K562 (cell line): ENCODE measurements around the gene PAFAH1B1. TPM values are rescaled to one million over a fixed set of nuclear protein-coding genes. Genes with fewer than 3 reads are reported as not detected.

Source experiments
- ARNT ChIP-seq, 2 experiments: fragments of 450-650 bp; IDR thresholded peaks; 2 replicates each; pipeline ENCODE4 v1.6.1; 2016; ENCODE audit warnings: mild to moderate bottlenecking in 1 of 2
- CAMTA2 ChIP-seq: fragments of 250-450 bp; sonication (Bioruptor Pico); conservative IDR thresholded peaks from 2 replicates; pipeline ENCODE4 v1.5.1; 2022
- CHD2 ChIP-seq: IDR thresholded peaks from 2 replicates; pipeline ENCODE4 v1.6.1; 2011; ENCODE audit warnings: low read depth, low read length
- ETV5 ChIP-seq: sonication (generic); formaldehyde crosslinking; IDR thresholded peaks from 2 replicates; pipeline ENCODE4 v1.4.0; 2020; ENCODE audit warnings: low read depth, mild to moderate bottlenecking, missing genetic modification reagents
- HIVEP1 ChIP-seq: fragments of 250-450 bp; sonication (Bioruptor Pico); IDR thresholded peaks from 2 replicates; pipeline ENCODE4 v1.4.0; 2020; ENCODE audit warnings: mild to moderate bottlenecking
- HMBOX1 ChIP-seq: sonication (generic); IDR thresholded peaks from 2 replicates; pipeline ENCODE4 v1.6.1; 2016
- JUNB ChIP-seq: fragments of 450-650 bp; formaldehyde crosslinking; conservative IDR thresholded peaks from 2 replicates; pipeline ENCODE4 v1.4.0; 2020; ENCODE audit warnings: mild to moderate bottlenecking
- LARP7 ChIP-seq: fragments of 450-650 bp; IDR thresholded peaks from 2 replicates; pipeline ENCODE4 v1.6.1; 2016
- NFXL1 ChIP-seq: fragments of 450-650 bp; formaldehyde crosslinking; IDR thresholded peaks from 2 replicates; pipeline ENCODE4 v1.4.0; 2021; ENCODE audit warnings: mild to moderate bottlenecking
- PHB2 ChIP-seq: fragments of 450-650 bp; IDR thresholded peaks from 2 replicates; pipeline ENCODE4 v1.6.1; 2017; ENCODE audit warnings: low read depth
- POLR2AphosphoS2 ChIP-seq: IDR thresholded peaks from 2 replicates; pipeline ENCODE4 v1.6.1; 2012; ENCODE audit warnings: low read length, improper control_type of control experiment
- SIX5 ChIP-seq, 2 experiments: IDR thresholded peaks; 2 replicates each; pipeline ENCODE4 v1.6.1; 2011; ENCODE audit warnings: low read length in 2 of 2, borderline replicate concordance in 1 of 2, low read depth in 1 of 2, mild to moderate bottlenecking in 1 of 2, moderate library complexity in 1 of 2; ENCODE audit not compliant: insufficient read depth in 1 of 2
- SRSF1 ChIP-seq: fragments of 200-400 bp; formaldehyde crosslinking; IDR thresholded peaks from 2 replicates; pipeline ENCODE4 v1.6.1; 2017; ENCODE audit warnings: mild to moderate bottlenecking, low read depth, low read length, moderate library complexity
- TSHZ1 ChIP-seq: fragments of 250-450 bp; sonication (Bioruptor Pico); IDR thresholded peaks from 2 replicates; pipeline ENCODE4 v1.4.0; 2020; ENCODE audit warnings: mild to moderate bottlenecking, moderate library complexity
- ZBTB1 ChIP-seq: sonication (generic); formaldehyde crosslinking; IDR thresholded peaks from 2 replicates; pipeline ENCODE4 v1.8.1; 2023; ENCODE audit warnings: missing genetic modification reagents, low read depth, mild to moderate bottlenecking, borderline replicate concordance
- ZBTB7A ChIP-seq: IDR thresholded peaks from 2 replicates; pipeline ENCODE4 v1.6.1; 2011; ENCODE audit warnings: low read depth, mild to moderate bottlenecking, low read length, moderate library complexity, borderline replicate concordance; ENCODE audit not compliant: control insufficient read depth
- ZKSCAN8 ChIP-seq: fragments of 200-800 bp; sonication (Bioruptor generic); IDR thresholded peaks from 2 replicates; pipeline ENCODE4 v1.6.1; 2016; ENCODE audit warnings: missing genetic modification characterization, missing compliant biosample characterization
- ZNF253 ChIP-seq: fragments of 250-450 bp; sonication (Bioruptor Pico); conservative IDR thresholded peaks from 2 replicates; pipeline ENCODE4 v1.6.1; 2021; ENCODE audit warnings: mild to moderate bottlenecking
- ZNF655 ChIP-seq: fragments of 250-450 bp; sonication (Bioruptor Pico); IDR thresholded peaks from 2 replicates; pipeline ENCODE4 v1.5.0; 2021
- polyA plus RNA-seq, 8 experiments: library from polyadenylated mRNA; depleted of rRNA in 4 of 8; stranded (reverse) in 5 of 8; unstranded in 3 of 8; fragments of >200 nt; fragmentation: Nextera tagmentation in 2 of 8; fragmentation: Illumina TruSeq in 1 of 8; extraction: Ambion mirVana in 2 of 8; extraction: Trizol in 1 of 8; gene quantifications; 2 replicates each; pipeline versions ENCODE4 v1.2.1 to v1.2.3, GENCODE V29; 2011 to 2014; ENCODE audit warnings: inconsistent platforms in 1 of 8, missing spikeins in 1 of 8
- total RNA-seq, 7 experiments: library from RNA; depleted of rRNA in 6 of 7; stranded (reverse); fragments of >200 nt in 6 of 7; fragmentation: Illumina TruSeq in 2 of 7; extraction: Trizol in 2 of 7; gene quantifications; 2 replicates each; pipeline versions ENCODE4 v1.2.1 to v1.2.3, GENCODE V29; 2011 to 2021; ENCODE audit warnings: low replicate concordance in 1 of 7
- TF ChIP-seq, protein P1 (sequence below): sonication (generic); formaldehyde crosslinking; IDR thresholded peaks from 2 replicates; pipeline ENCODE4 v1.4.0; 2020; ENCODE audit warnings: mild to moderate bottlenecking, missing genetic modification reagents
- TF ChIP-seq, protein P2 (sequence below): fragments of 450-650 bp; IDR thresholded peaks from 2 replicates; pipeline ENCODE4 v1.6.1; 2016; ENCODE audit warnings: antibody characterized with exemption

The PAFAH1B1 gene
- total and polyA plus RNA-seq, 9 of the 15 experiments (the other 6 are each of a cell fraction or from before 2014, with no cell fraction given): 23.3 to 66.4 (median 40.2) TPM

DNA sequence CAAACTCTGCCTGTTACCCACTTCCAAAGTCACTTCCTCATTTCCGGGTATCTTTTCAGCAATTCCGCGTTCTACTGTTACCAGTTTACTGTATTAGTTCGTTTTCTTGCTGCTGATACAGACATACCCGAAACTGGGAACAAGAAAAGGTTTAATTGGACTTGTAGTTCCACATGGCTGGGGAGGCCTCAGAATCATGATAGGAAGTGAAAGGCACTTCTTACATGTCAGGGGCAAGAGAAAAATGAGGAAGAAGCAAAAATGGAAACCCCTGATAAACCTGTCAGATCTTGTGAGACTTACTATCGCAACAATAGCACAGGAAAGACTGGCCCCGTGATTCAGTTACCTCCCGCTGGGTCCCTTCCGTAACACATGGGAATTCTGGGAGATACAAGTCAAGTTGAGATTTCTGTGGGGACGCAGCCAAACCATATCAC, 30.9 kb downstream of the PAFAH1B1 start (continued):
- TF ChIP-seq ZNF655 (CRISPR knock-in tag) (no peak), TSHZ1 (CRISPR knock-in tag) (no peak), ZBTB1 (CRISPR knock-in tag) (no peak), ZKSCAN8 (CRISPR knock-in tag) (no peak), ZBTB7A (no peak), ETV5 (CRISPR knock-in tag) (peak; percentile 36; the same call in 1 of the 2 replicates), CHD2 (no peak), HIVEP1 (no peak), ZNF253 (no peak), JUNB (CRISPR knock-in tag) (no peak), ARNT (IDR thresholded peaks at IDR 0.05) (no peak), NFXL1 (CRISPR knock-in tag) (no peak), LARP7 (no peak), PHB2 (no peak), SIX5 (IDR thresholded peaks at IDR 0.05; ENCODE audit: borderline replicate concordance in 1 of 2, insufficient read depth in 1 of 2, low read depth in 1 of 2, low read length in 2 of 2) (no peak), CAMTA2 (CRISPR knock-in tag) (no peak), SRSF1 (no peak), POLR2AphosphoS2 (no peak), HMBOX1 (peak; percentile 74; the same call in 1 of the 2 replicates)
- TF ChIP-seq, protein P1, sequence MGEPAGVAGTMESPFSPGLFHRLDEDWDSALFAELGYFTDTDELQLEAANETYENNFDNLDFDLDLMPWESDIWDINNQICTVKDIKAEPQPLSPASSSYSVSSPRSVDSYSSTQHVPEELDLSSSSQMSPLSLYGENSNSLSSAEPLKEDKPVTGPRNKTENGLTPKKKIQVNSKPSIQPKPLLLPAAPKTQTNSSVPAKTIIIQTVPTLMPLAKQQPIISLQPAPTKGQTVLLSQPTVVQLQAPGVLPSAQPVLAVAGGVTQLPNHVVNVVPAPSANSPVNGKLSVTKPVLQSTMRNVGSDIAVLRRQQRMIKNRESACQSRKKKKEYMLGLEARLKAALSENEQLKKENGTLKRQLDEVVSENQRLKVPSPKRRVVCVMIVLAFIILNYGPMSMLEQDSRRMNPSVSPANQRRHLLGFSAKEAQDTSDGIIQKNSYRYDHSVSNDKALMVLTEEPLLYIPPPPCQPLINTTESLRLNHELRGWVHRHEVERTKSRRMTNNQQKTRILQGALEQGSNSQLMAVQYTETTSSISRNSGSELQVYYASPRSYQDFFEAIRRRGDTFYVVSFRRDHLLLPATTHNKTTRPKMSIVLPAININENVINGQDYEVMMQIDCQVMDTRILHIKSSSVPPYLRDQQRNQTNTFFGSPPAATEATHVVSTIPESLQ (CRISPR knock-in tag): no peak
- TF ChIP-seq, protein P2, sequence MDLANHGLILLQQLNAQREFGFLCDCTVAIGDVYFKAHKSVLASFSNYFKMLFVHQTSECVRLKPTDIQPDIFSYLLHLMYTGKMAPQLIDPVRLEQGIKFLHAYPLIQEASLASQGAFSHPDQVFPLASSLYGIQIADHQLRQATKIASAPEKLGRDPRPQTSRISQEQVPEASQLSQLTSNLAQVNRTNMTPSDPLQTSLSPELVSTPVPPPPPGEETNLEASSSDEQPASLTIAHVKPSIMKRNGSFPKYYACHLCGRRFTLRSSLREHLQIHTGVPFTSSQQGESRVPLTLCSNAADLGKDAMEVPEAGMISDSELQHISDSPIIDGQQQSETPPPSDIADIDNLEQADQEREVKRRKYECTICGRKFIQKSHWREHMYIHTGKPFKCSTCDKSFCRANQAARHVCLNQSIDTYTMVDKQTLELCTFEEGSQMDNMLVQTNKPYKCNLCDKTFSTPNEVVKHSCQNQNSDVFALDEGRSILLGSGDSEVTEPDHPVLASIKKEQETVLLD: peak; percentile 34; the same call in 1 of the 2 replicates
